ENCODE data around the gene DSTN. TPM values are rescaled to one million over a fixed set of nuclear protein-coding genes. Genes with fewer than 3 reads are reported as not detected.
A peak's percentile ranks its signal among the peaks of the same experiment; 100 is the strongest.

Gene DSTN
- total RNA-seq: 200 and 203 TPM in 2 replicates

DNA sequence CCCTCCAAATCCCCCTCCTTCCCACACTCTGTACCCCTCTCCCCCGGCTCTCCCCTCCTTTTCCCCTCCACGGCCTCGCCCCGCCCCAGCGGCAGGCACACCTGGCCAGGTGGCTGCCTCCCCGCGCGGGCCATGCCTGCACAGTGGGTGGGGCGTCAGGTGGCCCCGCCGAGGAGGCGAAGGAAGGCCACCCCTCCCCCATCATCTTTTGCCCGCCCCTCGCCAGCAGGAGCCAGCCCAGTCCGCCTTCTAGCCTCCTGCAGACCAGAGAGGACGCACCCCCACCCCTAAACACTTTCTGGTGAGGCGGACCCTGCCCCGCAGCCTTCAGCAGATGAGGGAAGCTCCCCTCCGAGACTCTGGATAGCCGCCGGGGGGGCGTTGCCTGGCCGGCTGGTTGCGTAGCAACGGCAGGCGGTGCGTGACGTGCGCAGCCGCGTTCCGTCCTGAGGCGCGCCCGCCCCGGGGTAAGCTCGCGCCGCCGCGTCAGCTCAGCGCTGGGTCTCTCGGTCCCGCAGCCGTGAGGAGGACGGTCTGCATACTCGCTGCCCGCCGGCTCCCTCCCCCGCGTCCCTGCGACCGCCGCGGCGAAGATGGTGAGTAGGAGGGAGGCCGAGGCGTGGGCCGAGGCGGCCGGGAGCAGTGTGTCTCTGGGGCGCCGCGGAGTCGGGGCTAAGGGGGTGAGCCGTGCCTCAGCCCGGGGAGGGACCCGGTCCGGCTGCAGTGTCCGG is at the start of gene DSTN:
TSS of gene DSTN (plus strand) at position 460 of the 731 bp plus-strand sequence. CDS start at position 594, 134 bp downstream.
- DNase-seq (ENCODE audit: low read depth, low spot score): peak; percentile 81

DNA sequence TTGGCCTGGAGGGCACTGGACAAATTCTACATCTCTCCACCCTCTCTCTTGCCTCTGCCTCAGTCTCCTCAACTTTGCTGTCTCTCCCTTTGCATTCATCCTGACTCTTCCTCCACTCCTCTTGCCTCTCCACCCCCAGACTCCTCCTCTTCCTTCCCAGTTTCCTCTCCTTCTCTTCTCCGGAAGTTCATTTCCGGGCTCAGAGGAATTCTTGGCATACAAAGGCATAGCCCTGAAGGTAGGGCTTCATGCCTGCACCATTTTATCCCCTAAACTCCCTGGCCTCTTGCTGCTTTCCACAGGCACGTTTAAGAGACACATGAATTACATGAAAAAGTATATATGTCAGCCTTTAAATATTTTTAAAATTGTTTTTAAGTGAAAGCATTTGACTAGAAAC is 49.3 kb upstream of the DSTN start:
- DNase-seq (ENCODE audit: low read depth, low spot score): no peak

- DNase-seq (ENCODE audit: low read depth, low spot score): no peak
Observed at GRCh38 chr20:17522528-17522927, 47.3 kb upstream of the DSTN start.

GRCh38 chr20:17523326-17523725 is 46.5 kb upstream of the DSTN start:
- DNase-seq (ENCODE audit: low read depth, low spot score): no peak

GRCh38 chr20:17524560-17524959 is 45.3 kb upstream of the DSTN start:
- no peak for DNase-seq (ENCODE audit: low read depth, low spot score)

DNA sequence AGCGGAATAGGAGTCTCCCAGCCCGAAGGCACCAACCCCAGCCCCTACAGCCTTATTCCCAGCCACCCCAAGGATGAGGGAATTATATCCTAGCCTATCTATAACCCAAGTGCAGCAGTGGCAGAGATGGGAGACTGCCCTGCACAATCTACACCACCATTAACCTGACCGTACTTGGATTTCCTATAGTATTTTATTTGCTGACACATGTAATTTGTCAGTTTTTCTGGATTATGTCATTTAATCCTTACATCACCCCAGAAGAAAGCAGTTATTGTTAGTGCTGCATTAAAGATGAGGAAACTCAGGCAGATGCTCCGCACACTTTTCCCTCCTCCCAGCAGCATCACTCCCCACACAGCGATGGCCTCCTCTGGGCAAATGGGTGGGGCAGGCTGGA is 44.7 kb upstream of the DSTN start:
- DNase-seq (ENCODE audit: low read depth, low spot score): no peak

- no peak for DNase-seq (ENCODE audit: low read depth, low spot score)
Observed at GRCh38 chr20:17525650-17526049, 44.2 kb upstream of the DSTN start.

- no peak for DNase-seq (ENCODE audit: low read depth, low spot score)
Observed at GRCh38 chr20:17529586-17529985, 40.3 kb upstream of the DSTN start.

GRCh38 chr20:17530153-17530552 is 39.7 kb upstream of the DSTN start:
- no peak for DNase-seq (ENCODE audit: low read depth, low spot score)

- no peak for DNase-seq (ENCODE audit: low read depth, low spot score)
Observed at GRCh38 chr20:17530716-17531664, 38.9 kb upstream of the DSTN start, which contains the start of gene BFSP1. Gene BFSP1 (minus strand): TSS chr20:17531379. CDS start chr20:17531329, 50 bp downstream.

DNA sequence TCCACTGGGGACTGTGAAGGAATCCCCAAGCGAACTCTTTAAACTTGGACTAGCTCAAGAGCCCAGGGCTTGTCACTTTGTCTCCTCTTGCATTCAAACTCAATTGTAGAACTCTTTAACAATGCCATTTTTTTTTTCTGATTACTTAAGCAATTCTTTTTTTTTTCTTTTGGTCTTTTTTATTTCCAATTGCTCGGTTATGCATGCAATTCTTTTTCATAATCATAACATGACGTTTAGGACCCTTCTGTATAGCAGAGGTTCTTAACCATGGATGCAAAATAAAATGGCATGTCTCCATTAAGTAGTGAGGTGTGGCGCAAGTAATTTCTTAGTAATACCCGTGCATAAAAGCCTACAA is 38.2 kb upstream of the DSTN start:
- DNase-seq (ENCODE audit: low read depth, low spot score): no peak

GRCh38 chr20:17533396-17533795 is 36.5 kb upstream of the DSTN start:
- DNase-seq (ENCODE audit: low read depth, low spot score): no peak

- no peak for DNase-seq (ENCODE audit: low read depth, low spot score)
Observed at GRCh38 chr20:17534077-17534476, 35.8 kb upstream of the DSTN start.

- DNase-seq (ENCODE audit: low read depth, low spot score): no peak
Observed at GRCh38 chr20:17536944-17537444, 32.9 kb upstream of the DSTN start.

DNA sequence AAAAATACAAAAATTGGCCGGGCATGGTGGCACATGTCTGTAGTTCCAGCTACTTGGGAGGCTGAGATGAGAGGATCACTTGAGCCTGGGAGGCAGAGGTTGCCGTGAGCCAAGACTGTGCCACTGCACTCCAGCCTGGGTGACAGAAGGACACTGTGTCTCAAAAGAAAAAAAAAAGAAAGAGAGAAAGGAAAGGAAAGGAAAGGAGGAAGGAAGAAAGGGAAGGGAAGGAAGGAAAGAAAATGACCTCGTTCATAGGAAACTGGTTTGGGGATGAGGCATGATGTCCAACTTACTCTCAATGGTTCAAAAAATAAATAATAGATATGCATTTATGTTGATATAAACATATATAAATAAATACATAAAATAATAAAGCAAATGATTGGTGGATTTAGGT is 31.9 kb upstream of the DSTN start:
- no peak for DNase-seq (ENCODE audit: low read depth, low spot score)

DNA sequence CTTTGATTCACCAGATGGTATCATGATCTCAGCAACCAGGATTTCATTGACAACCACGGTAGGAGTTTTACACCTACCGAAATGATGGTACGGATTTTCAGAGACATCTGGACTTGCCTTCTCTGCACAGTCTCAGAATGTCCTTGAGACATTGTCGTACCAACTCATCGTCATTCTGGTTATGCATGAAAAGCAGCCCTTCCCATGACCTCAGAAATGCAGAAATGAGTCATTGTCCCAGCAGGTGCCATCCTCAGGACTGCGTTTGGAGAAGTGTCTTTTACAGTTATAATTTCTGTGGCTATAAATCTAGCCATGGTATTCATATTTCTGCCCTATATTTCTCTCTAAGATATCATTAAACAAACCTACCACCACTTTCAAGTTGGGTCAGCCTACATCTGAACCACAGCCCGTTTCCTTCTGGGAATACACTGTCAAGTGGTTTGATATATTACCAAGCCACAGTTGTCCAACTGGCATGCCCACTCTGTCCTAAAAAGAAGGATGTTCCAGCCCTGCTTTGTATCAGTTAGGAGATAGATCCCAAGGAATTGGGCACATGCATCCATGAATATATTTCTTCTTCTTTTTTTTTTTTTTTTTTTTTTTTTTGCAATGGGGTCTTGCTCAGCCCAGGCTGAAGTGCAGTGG is 31.2 kb upstream of the DSTN start:
- no peak for DNase-seq (ENCODE audit: low read depth, low spot score)

DNA sequence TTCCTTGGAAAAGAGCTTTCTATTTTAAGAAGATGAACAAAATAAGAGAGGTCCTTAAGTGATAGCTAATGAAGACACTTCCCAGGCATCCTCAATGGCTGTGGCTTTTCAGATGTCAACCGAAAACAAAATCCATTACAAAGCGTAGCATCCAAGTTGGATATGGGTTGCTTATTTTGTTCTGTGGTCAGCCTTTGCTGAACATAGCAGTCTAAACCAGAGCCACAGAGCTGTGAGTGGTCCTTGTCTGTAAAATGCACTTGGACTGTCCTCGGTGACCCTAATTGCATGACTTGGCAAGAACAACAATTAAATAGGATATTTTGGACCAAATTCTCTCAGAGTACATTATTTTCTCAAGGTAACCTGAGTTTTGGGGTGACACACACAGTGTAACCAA is 28.3 kb upstream of the DSTN start:
- no peak for DNase-seq (ENCODE audit: low read depth, low spot score)

GRCh38 chr20:17541996-17542395 is 27.9 kb upstream of the DSTN start:
- no peak for DNase-seq (ENCODE audit: low read depth, low spot score)

GRCh38 chr20:17542481-17542880 is 27.4 kb upstream of the DSTN start:
- no peak for DNase-seq (ENCODE audit: low read depth, low spot score)

DNA sequence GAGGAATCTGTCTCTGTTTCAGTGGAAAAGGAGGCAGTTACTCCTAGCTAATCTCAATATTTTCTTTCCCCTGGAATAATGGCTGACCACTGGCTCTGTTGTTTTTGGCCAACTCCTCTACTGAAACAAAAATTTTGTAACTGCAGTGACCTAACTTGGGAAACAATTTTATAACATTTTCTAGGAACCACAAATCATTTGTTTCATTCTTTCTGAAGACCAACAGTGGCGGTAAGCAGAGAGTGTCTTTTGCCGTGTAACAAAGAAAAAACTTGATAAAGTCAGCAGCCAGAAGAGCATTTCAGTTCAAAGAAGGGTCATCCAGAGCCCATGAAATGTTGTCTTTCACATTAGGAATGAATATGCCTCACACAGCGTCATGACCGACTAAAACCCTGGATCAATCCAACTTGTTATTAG is 26.9 kb upstream of the DSTN start:
- no peak for DNase-seq (ENCODE audit: low read depth, low spot score)

GRCh38 chr20:17543531-17544131 is 26.2 kb upstream of the DSTN start:
- no peak for DNase-seq (ENCODE audit: low read depth, low spot score)

Data from pulmonary artery endothelial cell (primary cell).